Measurements from ENCODE around the gene ZNF841. TPM values are rescaled to one million over a fixed set of nuclear protein-coding genes. Genes with fewer than 3 reads are reported as not detected.

ZNF841 gene
- total and polyA plus RNA-seq, 2 of the 13 experiments (the other 11 are each of a cell fraction or from before 2014, with no cell fraction given) = 6.2 to 14.2 TPM

DNA sequence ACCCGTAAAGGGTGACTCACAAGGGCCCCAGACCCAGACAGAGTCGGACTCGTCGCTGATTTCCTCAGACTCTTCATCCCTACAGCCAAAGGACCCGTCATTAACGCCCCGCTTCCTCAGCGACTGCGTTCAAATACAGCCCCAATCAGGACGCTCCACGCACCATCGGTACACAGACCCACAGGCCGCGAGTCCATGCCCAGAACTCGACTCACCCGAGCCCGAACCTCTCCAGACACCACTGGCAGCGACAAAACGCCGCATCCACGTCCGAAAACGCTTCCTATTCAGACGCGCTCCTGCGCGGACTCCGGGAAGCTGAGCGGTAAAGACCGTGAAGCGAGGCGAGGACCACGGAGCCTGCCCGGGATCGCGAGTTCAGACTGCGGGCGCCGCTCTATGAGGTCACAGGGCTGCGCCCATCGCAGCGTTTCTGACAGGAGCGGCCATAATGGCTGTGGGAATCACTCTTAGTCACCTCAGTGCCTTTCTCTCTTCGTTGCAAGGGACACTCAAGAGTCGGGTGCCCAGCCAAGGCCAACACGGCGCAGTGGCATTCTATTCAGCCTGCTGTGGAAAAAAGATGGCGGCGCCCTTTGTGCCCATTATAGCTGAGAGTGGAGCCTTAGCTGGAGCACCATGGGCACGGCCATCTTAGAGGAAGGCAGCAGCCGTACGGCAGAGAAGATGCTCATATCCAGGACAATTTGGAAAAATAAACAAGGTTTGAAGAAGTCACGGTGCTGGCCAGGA is 67.4 kb downstream of the ZNF841 start, which contains the start of gene ZNF614 (continued):
- TF ChIP-seq EP300 (IDR thresholded peaks at IDR 0.05; ENCODE audit: low read depth in 2 of 2, low read length in 2 of 2) (peak in 1 of 2 experiments; percentile 48; a peak in 1 of 4 replicates), EP300 (CRISPR knock-in tag; IDR thresholded peaks at IDR 0.05; ENCODE audit: borderline replicate concordance) (peak; percentile 12; the same call in 1 of the 2 replicates), SOX13 (IDR thresholded peaks at IDR 0.05) (no peak), SOX13 (CRISPR knock-in tag; conservative IDR thresholded peaks at IDR 0.05 in 1 of 2, IDR thresholded peaks at IDR 0.05 in 1 of 2) (peak in 1 of 2 experiments; percentile 41; a peak in 1 of 4 replicates), MED1 (CRISPR knock-in tag; IDR thresholded peaks at IDR 0.05) (peak; percentile 60; the same call in 1 of the 2 replicates), ATF1 (CRISPR knock-in tag; IDR thresholded peaks at IDR 0.05) (peak; percentile 99), POGZ (CRISPR knock-in tag; IDR thresholded peaks at IDR 0.05) (peak; percentile 95), TBL1XR1 (IDR thresholded peaks at IDR 0.05; ENCODE audit: borderline replicate concordance, low read length, partially characterized antibody) (peak; percentile 11), SALL1 (CRISPR knock-in tag; IDR thresholded peaks at IDR 0.05) (peak; percentile 72), TOPORS (CRISPR knock-in tag; IDR thresholded peaks at IDR 0.05) (peak; percentile 66; the same call in 1 of the 2 replicates), AHR (CRISPR knock-in tag; IDR thresholded peaks at IDR 0.05) (peak; percentile 22; the same call in 1 of the 2 replicates), ZNF710 (CRISPR knock-in tag; IDR thresholded peaks at IDR 0.05; ENCODE audit: borderline replicate concordance) (peak; percentile 83), ZKSCAN1 (IDR thresholded peaks at IDR 0.05; ENCODE audit: low read length) (no peak; the same call in 1 of the 2 replicates), CEBPG (CRISPR knock-in tag; IDR thresholded peaks at IDR 0.05) (peak; percentile 13), ZNF235 (CRISPR knock-in tag; IDR thresholded peaks at IDR 0.05; ENCODE audit: borderline replicate concordance) (peak; percentile 64; the same call in 1 of the 2 replicates), ZNF607 (CRISPR knock-in tag; IDR thresholded peaks at IDR 0.05; ENCODE audit: borderline replicate concordance) (peak; percentile 41), ZKSCAN5 (CRISPR knock-in tag; IDR thresholded peaks at IDR 0.05) (no peak), SMAD9 (CRISPR knock-in tag; IDR thresholded peaks at IDR 0.05) (no peak), ZNF350 (CRISPR knock-in tag; IDR thresholded peaks at IDR 0.05; ENCODE audit: borderline replicate concordance, low read depth) (peak; percentile 86), CREBL2 (CRISPR knock-in tag; IDR thresholded peaks at IDR 0.05; ENCODE audit: borderline replicate concordance) (no peak), GABPA (IDR thresholded peaks at IDR 0.05; ENCODE audit: low read depth, low read length) (no peak), GABPA (CRISPR knock-in tag; IDR thresholded peaks at IDR 0.05; ENCODE audit: low read depth) (peak; percentile 51; the same call in 1 of the 2 replicates), ATM (IDR thresholded peaks at IDR 0.05; ENCODE audit: borderline replicate concordance) (no peak), ZNF883 (CRISPR knock-in tag; IDR thresholded peaks at IDR 0.05; ENCODE audit: not compliant biosample characterization) (no peak), ZNF720 (CRISPR knock-in tag; IDR thresholded peaks at IDR 0.05) (no peak), ZNF451 (CRISPR knock-in tag; IDR thresholded peaks at IDR 0.05) (peak; percentile 82)
- TF ChIP-seq, protein P1, sequence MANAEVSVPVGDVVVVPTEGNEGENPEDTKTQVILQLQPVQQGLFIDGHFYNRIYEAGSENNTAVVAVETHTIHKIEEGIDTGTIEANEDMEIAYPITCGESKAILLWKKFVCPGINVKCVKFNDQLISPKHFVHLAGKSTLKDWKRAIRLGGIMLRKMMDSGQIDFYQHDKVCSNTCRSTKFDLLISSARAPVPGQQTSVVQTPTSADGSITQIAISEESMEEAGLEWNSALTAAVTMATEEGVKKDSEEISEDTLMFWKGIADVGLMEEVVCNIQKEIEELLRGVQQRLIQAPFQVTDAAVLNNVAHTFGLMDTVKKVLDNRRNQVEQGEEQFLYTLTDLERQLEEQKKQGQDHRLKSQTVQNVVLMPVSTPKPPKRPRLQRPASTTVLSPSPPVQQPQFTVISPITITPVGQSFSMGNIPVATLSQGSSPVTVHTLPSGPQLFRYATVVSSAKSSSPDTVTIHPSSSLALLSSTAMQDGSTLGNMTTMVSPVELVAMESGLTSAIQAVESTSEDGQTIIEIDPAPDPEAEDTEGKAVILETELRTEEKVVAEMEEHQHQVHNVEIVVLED (CRISPR knock-in tag; IDR thresholded peaks at IDR 0.05; ENCODE audit: borderline replicate concordance) = peak; percentile 82
- TF ChIP-seq, protein P2, sequence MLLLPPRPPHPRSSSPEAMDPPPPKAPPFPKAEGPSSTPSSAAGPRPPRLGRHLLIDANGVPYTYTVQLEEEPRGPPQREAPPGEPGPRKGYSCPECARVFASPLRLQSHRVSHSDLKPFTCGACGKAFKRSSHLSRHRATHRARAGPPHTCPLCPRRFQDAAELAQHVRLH (CRISPR knock-in tag; IDR thresholded peaks at IDR 0.05; ENCODE audit: borderline replicate concordance, low read depth) = peak; percentile 97

All from HepG2 (cell line).